GM15510 (cell line): ENCODE measurements around the gene CANX.

Experiments
- POLR2A ChIP-seq: IDR thresholded peaks from 3 replicates; pipeline ENCODE4 v1.6.1; 2011; ENCODE audit warnings: borderline replicate concordance; ENCODE audit not compliant: insufficient read length; ENCODE audit errors: extremely low read depth

The CANX gene

DNA sequence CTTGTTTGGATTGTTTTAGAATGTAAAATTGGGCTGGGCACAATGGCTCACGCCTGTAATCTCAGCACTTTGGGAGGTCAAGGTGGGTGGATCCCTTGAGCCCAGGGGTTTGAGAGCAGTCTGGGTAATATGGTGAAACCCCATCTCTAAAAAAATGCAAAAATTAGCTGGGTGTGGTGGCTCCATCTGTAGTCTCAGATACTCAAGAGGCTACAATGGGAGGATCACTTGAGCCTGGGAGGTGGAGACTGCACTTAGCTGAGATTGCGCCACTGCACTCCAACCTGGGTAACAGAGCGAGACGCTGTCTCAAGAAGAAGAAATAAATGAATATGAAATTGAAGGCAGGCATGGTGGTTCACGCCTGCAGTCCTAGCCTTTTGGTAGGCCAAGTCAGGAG is 55.2 kb downstream of the CANX start:
- TF ChIP-seq POLR2A = no peak

DNA sequence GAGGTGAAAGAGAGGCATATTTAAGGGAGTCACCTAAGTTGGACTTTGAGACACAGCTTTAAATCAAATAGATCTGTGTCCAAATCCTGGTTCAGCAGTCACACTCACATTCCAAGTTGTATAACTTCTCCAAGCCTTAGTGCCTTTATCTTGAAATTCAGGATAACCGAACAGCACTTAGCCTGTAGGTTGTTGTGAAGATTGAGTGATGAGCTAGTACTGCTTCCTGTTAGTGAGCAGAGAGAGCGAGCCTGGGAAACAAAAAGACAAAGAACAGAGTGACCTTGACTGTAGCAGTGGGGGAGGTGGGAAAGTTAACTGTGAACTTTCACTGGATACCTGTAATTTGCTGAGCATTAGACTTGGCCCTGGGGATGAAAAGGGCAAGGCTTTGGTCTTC is 56.3 kb downstream of the CANX start:
- TF ChIP-seq POLR2A = no peak

DNA sequence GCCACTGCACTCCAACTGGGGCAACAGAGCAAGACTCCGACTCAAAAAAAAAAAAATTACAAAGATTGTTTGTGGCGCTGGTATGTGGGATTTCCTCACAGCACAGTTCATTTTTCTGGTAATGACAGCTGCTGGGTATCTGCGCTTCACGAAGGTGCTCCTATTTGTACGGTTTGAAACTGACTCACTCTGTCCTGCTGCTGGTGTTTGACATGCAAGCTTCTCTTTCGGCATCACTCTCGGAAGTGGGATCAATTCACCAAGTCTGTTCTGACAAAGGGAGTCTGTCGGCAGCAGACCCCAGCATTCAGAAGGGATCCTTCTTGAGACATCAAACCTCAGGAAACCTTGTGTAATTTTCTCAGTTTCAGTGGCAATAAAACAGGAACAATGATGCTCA is 60.2 kb downstream of the CANX start:
- TF ChIP-seq POLR2A = no peak

DNA sequence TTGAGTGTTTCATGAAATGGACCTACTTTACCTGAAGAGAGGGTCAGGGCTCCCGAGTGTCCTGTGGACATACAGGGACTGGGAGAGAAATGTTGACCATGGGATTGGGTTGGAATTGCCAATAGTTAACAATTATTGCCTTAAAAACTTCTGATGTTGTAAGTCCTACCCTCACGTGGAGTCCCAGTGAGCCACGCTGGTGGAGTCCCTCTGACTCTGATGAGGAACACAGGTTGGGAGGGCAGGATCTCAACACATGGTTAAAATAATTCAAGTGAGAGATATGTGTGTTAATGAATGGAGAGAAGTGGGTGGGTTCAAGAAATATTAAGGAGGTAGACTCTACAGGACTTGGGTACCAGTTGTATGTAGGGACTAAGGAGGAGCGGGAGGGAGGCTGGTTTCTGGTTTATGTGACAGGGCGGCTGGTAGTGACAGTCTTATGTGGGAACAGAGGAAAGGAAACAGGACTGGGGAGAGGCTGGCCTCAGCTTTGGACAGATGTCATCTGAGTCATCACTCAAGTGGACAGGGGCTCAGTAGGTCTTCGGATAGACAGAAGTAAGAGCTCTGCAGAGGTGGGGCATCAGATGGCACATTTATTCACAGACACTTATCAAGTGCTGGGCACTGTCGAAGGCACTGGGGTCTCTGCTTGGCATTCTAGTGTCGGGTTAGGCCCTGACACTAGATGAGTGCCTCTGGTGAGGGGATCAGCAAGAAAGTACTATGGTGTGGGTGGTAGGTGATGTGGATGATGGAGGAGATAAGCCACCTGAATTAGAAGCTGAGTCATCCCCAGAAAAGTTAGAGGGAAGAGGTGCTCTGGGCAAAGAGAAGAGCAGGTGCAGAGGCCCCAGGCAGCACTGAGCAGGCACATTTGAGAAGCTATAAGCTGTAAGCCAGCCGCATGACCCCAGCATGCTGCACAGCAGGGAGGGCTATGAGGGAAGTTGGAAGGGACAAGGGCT is 61.1 kb downstream of the CANX start:
- TF ChIP-seq POLR2A = no peak

DNA sequence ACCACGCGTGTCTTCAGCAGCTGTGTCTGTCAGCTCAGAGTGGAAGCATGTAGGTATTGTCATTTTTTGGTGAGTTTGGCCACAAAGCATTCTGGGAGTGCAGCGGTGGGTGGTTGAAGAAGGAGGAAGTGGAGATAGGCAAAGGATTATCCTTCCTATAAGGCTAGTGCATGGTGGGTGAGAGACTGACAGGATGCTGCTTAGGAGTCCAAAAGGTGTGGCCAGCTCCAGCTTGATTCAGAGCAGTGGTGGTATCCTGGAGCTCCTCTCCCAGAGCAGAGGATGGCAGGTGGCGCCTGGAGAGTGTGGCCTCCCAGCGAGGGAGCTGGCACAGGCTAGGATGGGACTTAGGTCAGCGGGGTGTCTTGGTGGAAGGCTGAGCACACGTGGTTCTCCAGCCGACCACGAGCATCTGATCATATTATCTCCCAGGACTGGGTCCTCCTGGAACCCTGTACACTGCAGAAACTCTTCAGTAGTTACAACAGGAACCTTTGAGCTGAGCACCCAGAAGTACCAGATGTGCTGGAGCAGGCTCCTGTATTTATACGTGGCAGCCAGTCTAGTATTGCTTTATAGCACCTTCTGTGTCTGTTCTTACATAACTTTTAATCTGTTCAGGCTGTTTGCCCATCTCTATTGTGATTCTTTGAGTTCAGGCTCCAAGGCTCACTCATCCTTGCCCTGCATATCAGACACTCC is 63.5 kb downstream of the CANX start:
- no peak for TF ChIP-seq POLR2A

DNA sequence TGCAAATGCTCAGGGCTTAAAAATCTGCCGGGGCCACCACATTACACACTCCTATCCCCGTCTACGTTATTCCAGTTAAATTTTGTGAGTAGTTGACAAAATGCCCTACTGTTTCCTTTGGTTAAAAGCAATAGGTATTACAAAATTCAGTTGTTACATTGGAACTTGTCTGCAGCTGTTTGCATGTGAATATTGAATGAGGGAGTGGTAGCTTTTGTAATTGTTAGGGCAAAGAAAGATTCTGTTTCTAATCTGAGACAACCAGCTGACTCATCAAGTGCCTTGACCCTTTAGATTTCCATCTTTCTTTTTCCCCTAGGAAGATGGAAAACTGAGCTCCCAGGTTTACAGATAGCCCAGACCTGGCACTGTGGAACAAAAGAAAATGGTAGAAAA is 64.0 kb downstream of the CANX start:
- no peak for TF ChIP-seq POLR2A

DNA sequence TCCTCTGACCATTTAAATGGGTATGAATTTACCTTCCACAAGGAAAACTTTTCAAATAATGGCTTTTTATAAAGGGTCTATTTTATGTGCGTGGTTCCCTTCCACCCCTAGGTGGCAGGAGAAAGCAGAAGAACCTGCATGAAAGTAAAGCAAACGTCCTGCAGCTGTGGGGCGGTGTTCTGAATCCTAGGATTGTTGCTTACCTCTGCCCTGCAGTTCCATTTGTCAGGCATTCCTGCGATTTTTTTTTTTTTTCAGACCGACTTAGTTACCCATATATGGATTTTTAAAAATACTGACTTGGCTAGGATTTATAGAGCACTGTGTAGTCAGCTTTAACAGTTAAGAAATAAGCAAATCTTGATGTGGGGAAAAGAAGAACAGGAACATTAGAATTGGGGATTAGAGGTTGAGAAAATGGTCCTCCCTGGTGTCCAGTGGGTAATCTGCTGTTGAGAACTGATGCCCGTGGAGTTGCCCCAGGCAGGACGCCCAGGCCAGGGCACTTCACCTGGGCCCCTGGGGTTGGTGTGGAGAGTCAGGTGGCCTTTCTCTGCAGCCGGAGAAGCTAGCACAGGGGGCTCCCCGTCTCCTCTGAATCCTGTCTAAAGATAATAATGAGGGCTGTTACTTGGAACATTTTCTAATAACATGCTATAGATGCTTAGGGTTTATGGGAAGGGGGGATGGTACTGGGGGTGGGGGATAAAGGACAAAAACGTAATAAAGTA is 64.6 kb downstream of the CANX start:
- TF ChIP-seq POLR2A = no peak

DNA sequence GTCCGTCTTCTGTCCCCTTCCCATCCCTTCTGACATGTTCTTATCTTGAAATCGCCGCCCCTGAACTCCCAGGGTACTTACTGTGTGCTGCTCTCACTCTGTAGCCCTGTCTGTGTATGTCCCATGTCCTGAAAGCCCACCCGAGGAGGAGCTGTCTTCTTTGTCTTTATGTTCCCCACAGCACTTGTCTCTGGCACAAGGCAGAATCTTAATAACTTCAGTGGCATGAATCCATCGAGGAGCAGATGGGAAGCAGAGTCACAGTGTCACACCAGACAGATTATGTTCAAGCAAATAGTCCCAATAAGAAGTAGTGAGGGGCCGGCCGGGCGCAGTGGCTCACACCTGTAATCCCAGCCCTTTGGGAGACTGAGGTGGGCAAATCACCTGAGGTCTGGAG is 65.3 kb downstream of the CANX start:
- TF ChIP-seq POLR2A = no peak

DNA sequence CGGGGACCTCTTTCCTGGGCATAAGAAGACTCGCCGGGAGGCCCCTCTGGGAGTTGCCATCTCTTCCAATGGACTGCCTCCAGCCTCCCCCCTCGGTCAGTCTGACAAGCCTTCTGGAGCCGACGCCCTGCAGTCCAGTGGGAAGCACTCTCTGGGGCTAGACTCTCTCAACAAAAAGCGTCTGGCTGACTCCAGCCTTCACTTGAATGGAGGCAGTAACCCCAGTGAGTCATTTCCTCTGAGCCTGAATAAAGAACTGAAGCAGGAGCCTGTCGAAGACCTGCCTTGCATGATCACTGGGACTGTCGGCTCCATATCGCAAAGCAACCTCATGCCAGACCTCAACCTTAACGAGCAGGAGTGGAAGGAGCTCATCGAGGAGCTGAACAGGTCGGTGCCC is 66.6 kb downstream of the CANX start:
- TF ChIP-seq POLR2A = no peak

DNA sequence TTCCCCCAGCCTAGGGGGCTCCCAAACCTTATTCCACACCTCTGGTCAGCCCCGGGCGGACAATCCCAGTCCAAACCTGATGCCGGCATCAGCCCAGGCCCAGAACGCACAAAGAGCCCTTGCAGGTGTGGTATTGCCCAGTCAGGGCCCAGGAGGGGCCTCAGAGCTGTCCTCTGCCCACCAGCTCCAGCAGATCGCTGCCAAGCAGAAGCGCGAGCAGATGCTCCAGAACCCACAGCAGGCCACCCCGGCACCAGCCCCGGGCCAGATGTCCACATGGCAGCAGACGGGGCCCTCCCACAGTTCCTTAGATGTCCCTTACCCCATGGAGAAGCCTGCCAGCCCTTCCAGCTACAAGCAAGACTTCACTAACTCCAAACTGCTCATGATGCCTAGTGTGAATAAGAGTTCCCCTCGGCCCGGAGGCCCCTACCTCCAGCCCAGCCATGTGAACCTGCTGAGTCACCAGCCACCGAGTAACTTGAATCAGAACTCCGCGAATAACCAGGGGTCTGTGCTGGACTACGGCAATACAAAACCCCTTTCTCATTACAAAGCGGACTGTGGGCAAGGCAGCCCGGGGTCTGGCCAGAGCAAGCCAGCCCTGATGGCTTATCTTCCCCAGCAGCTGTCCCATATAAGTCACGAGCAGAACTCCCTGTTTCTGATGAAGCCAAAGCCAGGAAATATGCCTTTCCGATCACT is 67.4 kb downstream of the CANX start:
- no peak for TF ChIP-seq POLR2A

DNA sequence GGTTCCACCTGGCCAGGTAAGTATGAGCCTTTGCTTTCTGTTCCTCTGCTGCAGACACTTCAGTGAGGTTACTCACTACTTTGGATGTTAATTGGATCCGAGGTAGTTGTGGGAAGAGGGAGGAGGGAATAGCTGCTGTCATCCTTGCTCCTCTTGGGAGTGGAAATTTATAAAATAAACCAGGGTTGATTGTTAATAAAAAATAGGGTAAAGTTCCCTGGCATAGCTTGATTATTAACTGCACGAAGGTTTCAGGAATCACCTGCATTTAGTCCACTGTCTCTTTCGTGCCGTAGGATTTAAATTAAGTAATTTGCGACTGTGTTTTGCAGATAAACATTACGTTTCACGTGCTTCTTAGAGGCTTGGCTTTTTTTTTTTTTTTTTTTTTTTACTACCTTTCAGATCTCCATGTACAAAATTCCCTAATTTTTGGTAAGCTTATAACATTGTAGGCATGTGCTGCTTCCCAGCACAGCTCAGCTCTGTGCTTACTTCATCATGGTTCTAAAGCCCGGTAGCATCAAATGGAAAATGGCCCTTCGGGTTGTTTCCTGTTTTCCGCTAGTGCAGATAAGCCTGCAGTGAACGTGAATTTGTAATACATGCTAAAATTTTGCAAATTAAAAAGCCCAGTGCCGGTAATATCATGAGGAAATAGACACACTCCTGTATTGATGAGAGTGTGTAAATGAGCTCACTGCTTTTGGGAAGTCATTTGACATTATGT is 68.1 kb downstream of the CANX start:
- no peak for TF ChIP-seq POLR2A

DNA sequence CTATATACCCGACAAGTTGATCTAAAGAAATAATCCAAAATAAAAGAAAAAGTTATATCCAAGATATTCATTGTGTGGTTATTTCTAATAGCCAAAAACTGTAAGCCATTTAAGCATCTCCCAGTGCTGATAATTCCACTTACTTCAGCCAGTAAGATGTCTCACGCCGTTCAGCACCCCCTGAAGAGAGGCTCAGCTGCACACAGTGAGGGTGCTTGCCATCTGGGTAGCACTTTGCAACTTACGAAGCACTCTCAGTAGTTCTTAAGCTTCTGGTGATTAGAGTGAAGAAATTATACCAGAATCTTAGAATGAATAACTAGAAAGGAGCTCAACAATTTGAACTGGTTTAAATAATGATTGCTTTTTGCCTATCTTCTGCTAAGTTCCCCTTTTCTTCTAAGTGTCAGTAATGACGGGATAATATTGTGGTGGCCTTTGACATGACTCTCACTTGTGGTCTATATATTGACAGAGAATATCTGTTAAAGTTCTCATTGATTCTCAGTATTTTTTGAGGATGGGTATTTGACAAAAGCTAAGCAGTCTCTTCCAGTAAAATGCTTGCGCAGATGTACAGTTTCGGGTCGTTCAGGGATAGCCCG is 68.8 kb downstream of the CANX start:
- TF ChIP-seq POLR2A = no peak

DNA sequence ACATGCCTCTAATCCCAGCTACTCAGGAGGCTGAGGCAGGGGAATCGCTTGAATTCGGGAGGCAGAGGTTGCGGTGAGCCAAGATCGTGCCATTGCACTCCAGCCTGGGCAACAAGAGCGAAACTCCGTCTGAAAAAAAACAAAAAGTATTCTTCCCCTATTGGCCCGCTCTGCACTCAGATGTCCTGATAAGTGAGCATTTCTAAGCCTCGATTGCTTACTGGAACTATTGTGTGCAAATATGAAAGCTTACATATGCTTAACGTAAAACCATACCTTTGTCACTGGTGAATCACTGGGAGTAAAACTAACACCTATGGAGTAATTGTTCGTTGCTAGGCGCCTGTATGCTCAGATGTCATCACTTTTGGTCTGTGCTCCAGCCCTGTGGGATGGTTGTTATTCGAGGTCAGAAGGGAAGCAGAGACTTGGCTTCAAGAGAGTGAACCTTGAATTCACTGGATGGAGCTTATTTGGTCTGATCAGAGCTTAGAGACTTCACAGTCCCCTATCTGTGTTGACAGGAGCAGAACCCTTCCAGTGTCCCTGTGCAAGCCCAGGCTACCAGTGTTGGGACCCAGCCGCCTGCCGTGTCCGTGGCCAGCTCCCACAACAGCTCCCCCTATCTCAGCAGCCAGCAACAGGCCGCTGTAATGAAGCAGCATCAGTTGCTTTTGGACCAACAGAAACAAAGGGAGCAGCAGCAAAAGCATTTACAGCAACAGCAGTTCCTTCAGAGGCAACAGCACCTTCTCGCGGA is 69.7 kb downstream of the CANX start:
- TF ChIP-seq POLR2A = no peak
